Measurements from ENCODE around the gene PRDM16.

- TF ChIP-seq CTCF (conservative IDR thresholded peaks at IDR 0.05; ENCODE audit: low read length) (no peak), EZH2phosphoT487 (IDR thresholded peaks at IDR 0.05; ENCODE audit: borderline replicate concordance, low read depth, low read length) (no peak)
Observed at GRCh38 chr1:3259020-3259419, 190.0 kb downstream of the PRDM16 start.
